K562 (cell line): ENCODE measurements around the gene ARHGAP31. TPM values are rescaled to one million over a fixed set of nuclear protein-coding genes. Genes with fewer than 3 reads are reported as not detected.

Source experiments
- ATAC-seq: fragments of 200-7000 bp; cut with Tn5 transposase; 3 replicates; pipeline ENCODE4 v1.9.1; 2020; ENCODE audit warnings: moderate library complexity
- BruUV-seq: library from RNA; stranded (reverse); fragments of 400-500 nt; replicated peaks from 2 replicates; lab custom pipeline; 2021; lab: Mats Ljungman, UMichigan
- CTCF ChIA-PET: fragments of 300-600 bp; formaldehyde crosslinking; extraction: SDS; loops from one replicate; lab custom pipeline; 2021; ENCODE audit warnings: low intra/inter-chr PET ratio; lab: Yijun Ruan, JAX
- POLR2A ChIA-PET: fragments of 300-600, 350-650 bp; sonication (Branson Sonifier 250); formaldehyde crosslinking; extraction: SDS; loops from one replicate; lab custom pipeline; 2021; ENCODE audit warnings: antibody characterized with exemption, inconsistent platforms; lab: Yijun Ruan, JAX
- DNase-seq, 4 experiments: peaks; one replicate each; pipeline versions ENCODE4 v3.0.0 to v3.0.0-alpha.2; 2011 to 2018; ENCODE audit warnings: low spot score in 3 of 4, mixed read lengths in 3 of 4; ENCODE audit errors: extremely low read depth in 1 of 4
- FAIRE-seq: peaks from 2 replicates; lab custom pipeline; 2011; peaks lifted over from hg19 to GRCh38; lab: Jason Lieb, UNC
- H2AFZ ChIP-seq: 2 replicates; pipeline ENCODE4 v1.6.0; 2011; ENCODE audit warnings: low read depth, low read length, control low read depth, inconsistent platforms
- H3K27ac ChIP-seq: fragments of 200-600 bp; 3 replicates; pipeline ENCODE4 v1.8.0; 2011; ENCODE audit warnings: low read depth, mild to moderate bottlenecking, control low read depth, inconsistent platforms, low read length, moderate library complexity, mixed read lengths; ENCODE audit errors: extremely low read depth
- H3K27me3 ChIP-seq, 2 experiments: fragments of 300-600 bp in 1 of 2; 2 replicates in 1 of 2; 3 replicates in 1 of 2; pipeline versions ENCODE4 v1.6.0 to v1.8.0; 2011; ENCODE audit warnings: inconsistent platforms in 2 of 2, low read length in 2 of 2, mild to moderate bottlenecking in 1 of 2, mixed read lengths in 1 of 2, moderate library complexity in 1 of 2; ENCODE audit not compliant: control insufficient read depth in 2 of 2, insufficient read depth in 2 of 2
- H3K36me3 ChIP-seq: fragments of 300-600 bp; 3 replicates; pipeline ENCODE4 v1.8.0; 2011; ENCODE audit warnings: mild to moderate bottlenecking, low read length, inconsistent platforms; ENCODE audit not compliant: control insufficient read depth, insufficient read depth
- H3K4me1 ChIP-seq, 2 experiments: fragments of 200-600 bp in 1 of 2; replicated peaks in 1 of 2; 2 replicates in 1 of 2; 3 replicates in 1 of 2; pipeline versions ENCODE4 v1.5.1 to v1.8.0; 2011; ENCODE audit warnings: inconsistent platforms in 2 of 2, low read length in 2 of 2, mild to moderate bottlenecking in 1 of 2, mixed read lengths in 1 of 2, moderate library complexity in 1 of 2; ENCODE audit not compliant: control insufficient read depth in 2 of 2, insufficient read depth in 2 of 2
- H3K4me2 ChIP-seq: 2 replicates; pipeline ENCODE4 v1.6.1; 2011; ENCODE audit warnings: low read length, control low read depth, inconsistent platforms, mixed read lengths; ENCODE audit not compliant: insufficient read depth
- H3K4me3 ChIP-seq: fragments of 200-600 bp; sonication (generic), shearing (Covaris generic); 2 replicates; pipeline ENCODE4 v1.5.1; 2016; ENCODE audit warnings: control low read depth, inconsistent platforms
- H3K79me2 ChIP-seq: fragments of 200-600 bp; 3 replicates; pipeline ENCODE4 v1.8.0; 2011; ENCODE audit warnings: low read length, inconsistent platforms; ENCODE audit not compliant: control insufficient read depth, insufficient read depth
- H3K9ac ChIP-seq, 2 experiments: 2 replicates each; pipeline versions ENCODE4 v1.6.0 to v1.6.1; 2011; ENCODE audit warnings: low read depth in 2 of 2, low read length in 2 of 2, control low read depth in 1 of 2, inconsistent platforms in 1 of 2, mild to moderate bottlenecking in 1 of 2, mixed read lengths in 1 of 2; ENCODE audit not compliant: insufficient read depth in 1 of 2
- H3K9me1 ChIP-seq: one replicate; pipeline ENCODE4 v1.6.0; 2011; ENCODE audit warnings: inconsistent platforms, mild to moderate bottlenecking, low read length, moderate library complexity; ENCODE audit not compliant: control insufficient read depth, insufficient read depth
- H3K9me3 ChIP-seq: replicated peaks from 2 replicates; pipeline ENCODE4 v1.5.1; 2011; ENCODE audit warnings: low read depth, low read length, inconsistent platforms; ENCODE audit not compliant: control insufficient read depth, insufficient read depth
- H4K20me1 ChIP-seq: replicated peaks from 2 replicates; pipeline ENCODE4 v1.6.1; 2011; ENCODE audit warnings: low read length, inconsistent platforms, mixed read lengths; ENCODE audit not compliant: control insufficient read depth, insufficient read depth
- DIDO1 ChIP-seq: fragments of 450-650 bp; IDR thresholded peaks from 2 replicates; pipeline ENCODE4 v1.6.1; 2016; ENCODE audit warnings: low read depth, missing biosample characterization, missing genetic modification characterization
- GATAD2B ChIP-seq: fragments of 450-650 bp; IDR thresholded peaks from 2 replicates; pipeline ENCODE4 v1.6.1; 2017; ENCODE audit warnings: mild to moderate bottlenecking, borderline replicate concordance
- IFI16 ChIP-seq: fragments of 250-450 bp; sonication (Bioruptor Pico); IDR thresholded peaks from 2 replicates; pipeline ENCODE4 v2.1.2; 2022; ENCODE audit warnings: mild to moderate bottlenecking, inconsistent platforms
- NCOA6 ChIP-seq: fragments of 450-650 bp; IDR thresholded peaks from 2 replicates; pipeline ENCODE4 v1.6.1; 2017; ENCODE audit warnings: mild to moderate bottlenecking
- NKRF ChIP-seq: fragments of 450-650 bp; IDR thresholded peaks from 2 replicates; pipeline ENCODE4 v1.6.1; 2016; ENCODE audit warnings: borderline replicate concordance
- PKNOX1 ChIP-seq: fragments of 450-650 bp; IDR thresholded peaks from 2 replicates; pipeline ENCODE4 v1.6.1; 2016
- RBM22 ChIP-seq: fragments of 200-400 bp; formaldehyde crosslinking; IDR thresholded peaks from 2 replicates; pipeline ENCODE4 v1.6.1; 2018; ENCODE audit warnings: low read length, low read depth; ENCODE audit not compliant: poor library complexity, severe bottlenecking
- SETDB1 ChIP-seq: IDR thresholded peaks from one replicate; pipeline ENCODE4 v1.6.1; 2012; ENCODE audit warnings: low read length, control low read depth, inconsistent platforms
- SMARCA5 ChIP-seq: fragments of 450-650 bp; IDR thresholded peaks from 2 replicates; pipeline ENCODE4 v1.6.1; 2016
- SRSF7 ChIP-seq: fragments of 200-400 bp; formaldehyde crosslinking; optimal IDR thresholded peaks from 2 replicates; pipeline ENCODE3; 2017; ENCODE audit warnings: mild to moderate bottlenecking, low read depth, low read length
- STAT5B ChIP-seq: fragments of 250-450 bp; sonication (Bioruptor Pico); IDR thresholded peaks from 2 replicates; pipeline ENCODE4 v1.8.0; 2021; ENCODE audit warnings: mild to moderate bottlenecking, inconsistent platforms
- TOE1 ChIP-seq, 2 experiments: fragments of 450-650 bp in 1 of 2; sonication (generic) in 1 of 2; formaldehyde crosslinking in 1 of 2; IDR thresholded peaks; 2 replicates each; pipeline versions ENCODE4 v1.7.1 to v1.8.0; 2016 to 2022; ENCODE audit warnings: borderline replicate concordance in 2 of 2, mild to moderate bottlenecking in 2 of 2, antibody characterized with exemption in 1 of 2, inconsistent platforms in 1 of 2, low read depth in 1 of 2, missing genetic modification reagents in 1 of 2, moderate library complexity in 1 of 2
- U2AF2 ChIP-seq: fragments of 200-400 bp; formaldehyde crosslinking; optimal IDR thresholded peaks from 2 replicates; pipeline ENCODE3; 2017; ENCODE audit warnings: low read depth, mild to moderate bottlenecking, low read length
- ZFPM2 ChIP-seq: fragments of 250-450 bp; sonication (Bioruptor Pico); IDR thresholded peaks from 2 replicates; pipeline ENCODE4 v1.5.1; 2022; ENCODE audit warnings: mild to moderate bottlenecking
- ZNF184 ChIP-seq: sonication (generic); formaldehyde crosslinking; IDR thresholded peaks from 2 replicates; pipeline ENCODE4 v1.5.0; 2020; ENCODE audit warnings: missing genetic modification reagents
- WGBS: fragments of 100-300 bp; shearing (Covaris generic); methylation state at CpG from one replicate; pipeline ENCODE4 v1.1.6; 2016; ENCODE audit warnings: low coverage, mixed read lengths; ENCODE audit not compliant: insufficient coverage; ENCODE audit errors: missing lambda C conversion rate; 5-methylcytosine and 5-hydroxymethylcytosine counted together
- in situ Hi-C: fragments of 300-500 bp; cut with MboI; formaldehyde crosslinking; loops from 4 replicates; pipeline ENCODE4 v1.15.0; 2018; ENCODE audit warnings: inconsistent platforms, mixed read lengths
- intact Hi-C: fragments of 100-400 bp; cut with micrococcal nuclease; formaldehyde crosslinking; loops from 2 replicates; pipeline ENCODE4 v1.14.2; 2022
- polyA plus RNA-seq, 8 experiments: library from polyadenylated mRNA; depleted of rRNA in 4 of 8; stranded (reverse) in 5 of 8; unstranded in 3 of 8; fragments of >200 nt; fragmentation: Nextera tagmentation in 2 of 8; fragmentation: Illumina TruSeq in 1 of 8; extraction: Ambion mirVana in 2 of 8; extraction: Trizol in 1 of 8; gene quantifications; 2 replicates each; pipeline versions ENCODE4 v1.2.1 to v1.2.3, GENCODE V29; 2011 to 2014; ENCODE audit warnings: inconsistent platforms in 1 of 8, missing spikeins in 1 of 8
- total RNA-seq, 7 experiments: library from RNA; depleted of rRNA in 6 of 7; stranded (reverse); fragments of >200 nt in 6 of 7; fragmentation: Illumina TruSeq in 2 of 7; extraction: Trizol in 2 of 7; gene quantifications; 2 replicates each; pipeline versions ENCODE4 v1.2.1 to v1.2.3, GENCODE V29; 2011 to 2021; ENCODE audit warnings: low replicate concordance in 1 of 7

Gene ARHGAP31
- total and polyA plus RNA-seq, 9 of the 15 experiments (the other 6 are each of a cell fraction or from before 2014, with no cell fraction given), result under 0.01 to 0.13 (median 0.06) TPM; not detected in 5

GRCh38 chr3:119456469-119456868 is 162.3 kb downstream of the ARHGAP31 start:
- no peaks in the 10 kb centered on the region for H4K20me1 ChIP-seq
- H3K36me3 ChIP-seq, result peaks cover 87% of the 10 kb centered on the region
- intact Hi-C loops (no loop called here), in situ Hi-C loops (no loop called here)
- no peak for TF ChIP-seq NKRF
- TF ChIP-seq PKNOX1, result no peak
- no peak for TF ChIP-seq IFI16
- no peak for TF ChIP-seq U2AF2
- TF ChIP-seq RBM22, result no peak
- no peak for TF ChIP-seq SRSF7
- no peak for TF ChIP-seq STAT5B (CRISPR knock-in tag)
- TF ChIP-seq SETDB1, result no peak
- no peak for TF ChIP-seq GATAD2B
- no peak for TF ChIP-seq ZNF184
- no peak for TF ChIP-seq ZFPM2 (CRISPR knock-in tag)
- no peak for TF ChIP-seq SMARCA5
- TF ChIP-seq DIDO1 (tag), result no peak
- no peak for TF ChIP-seq TOE1 (IDR thresholded peaks at IDR 0.05; ENCODE audit: borderline replicate concordance)
- TF ChIP-seq TOE1 (CRISPR knock-in tag; IDR thresholded peaks at IDR 0.05; ENCODE audit: borderline replicate concordance, low read depth), result no peak
- no peak for TF ChIP-seq NCOA6
- 86% methylated on average over 1 of the region's 1 CpG for WGBS
- no peak overlapping the region for H3K27ac ChIP-seq
- H3K9me1 ChIP-seq, result no peaks in the 10 kb centered on the region
- no peaks in the 10 kb centered on the region; a peak in 2 of 5 replicates for H3K4me1 ChIP-seq
- CTCF ChIA-PET, result no interaction called here
- no peaks in the 10 kb centered on the region for H3K9me3 ChIP-seq
- ATAC-seq, result no peak
- FAIRE-seq, result no peak
- BruUV-seq, result no TSS peak
- POLR2A ChIA-PET, result no interaction called here
- no peaks in the 10 kb centered on the region for H3K27me3 ChIP-seq
- H3K4me2 ChIP-seq, result no peak overlapping the region
- no peak overlapping the region for H3K9ac ChIP-seq
- DNase-seq, result no peak
- H3K4me3 ChIP-seq, result no peak overlapping the region
- peaks cover 18% of the 10 kb centered on the region for H3K79me2 ChIP-seq
- H2AFZ ChIP-seq, result no peak overlapping the region
